Esophagus (tissue), 2 donors: ENCODE results near the gene ME3. TPM values are rescaled to one million over a fixed set of nuclear protein-coding genes. Genes with fewer than 3 reads are reported as not detected.

Experiments used
- H3K27ac ChIP-seq, 2 donors: one replicate each; pipeline ENCODE4 v1.5.1; 2013; ENCODE audit warnings: low read depth in 2 of 2, mild to moderate bottlenecking in 2 of 2, inconsistent platforms in 1 of 2, low read length in 1 of 2, moderate library complexity in 1 of 2
- H3K27me3 ChIP-seq, 2 donors: one replicate each; pipeline ENCODE4 v1.6.1; 2013; ENCODE audit warnings: low read length in 2 of 2, control low read depth in 1 of 2, mild to moderate bottlenecking in 1 of 2; ENCODE audit not compliant: insufficient read depth in 2 of 2, control insufficient read depth in 1 of 2
- H3K36me3 ChIP-seq, 2 donors: one replicate each; pipeline ENCODE4 v1.6.1; 2013; ENCODE audit warnings: low read length in 1 of 2; ENCODE audit not compliant: control insufficient read depth in 2 of 2, insufficient read depth in 2 of 2
- H3K4me1 ChIP-seq, 2 donors: one replicate each; pipeline ENCODE4 v1.6.1; 2013; ENCODE audit warnings: low read length in 1 of 2; ENCODE audit not compliant: control insufficient read depth in 2 of 2, insufficient read depth in 2 of 2
- H3K4me3 ChIP-seq, 2 donors: one replicate each; pipeline ENCODE4 v1.5.1; 2013; ENCODE audit warnings: low read length in 2 of 2, mild to moderate bottlenecking in 2 of 2, low read depth in 1 of 2, moderate library complexity in 1 of 2
- H3K9me3 ChIP-seq, 2 donors: one replicate each; pipeline ENCODE4 v1.6.1; 2013; ENCODE audit warnings: mild to moderate bottlenecking in 2 of 2, low read depth in 1 of 2, low read length in 1 of 2, moderate library complexity in 1 of 2; ENCODE audit not compliant: control insufficient read depth in 2 of 2, insufficient read depth in 1 of 2
- WGBS, 2 donors: extraction: QIAGEN DNeasy Blood & Tissue Kit; methylation state at CpG; one replicate each; pipeline ENCODE4 v1.1.7; 2013; 5-methylcytosine and 5-hydroxymethylcytosine counted together
- polyA plus RNA-seq, 2 donors: library from polyadenylated mRNA; stranded (reverse); fragments of 200-250 nt; gene quantifications; one replicate each; pipeline ENCODE4 v1.2.3, GENCODE V29; 2013
- donor health status: healthy with polysubstance abuse.
- donor health status: Bipolar disorder and iron deficiency.

ME3 gene
- polyA plus RNA-seq, 2 donors: 3.0 to 4.5 TPM

GRCh38 chr11:86459682-86460460 is 212.5 kb downstream of the ME3 start:
- no peak overlapping the region for H3K27ac ChIP-seq
- WGBS, 2 donors: 62 to 67% methylated on average over 3 of the region's 3 CpGs
- H3K4me1 ChIP-seq: peaks cover 0 to 4% of the 10 kb centered on the region in 2 donors

GRCh38 chr11:86459002-86459385 is 213.4 kb downstream of the ME3 start:
- Histone ChIP-seq H3K4me1 (peaks cover 0 to 4% of the 10 kb centered on the region in 2 donors), H3K27me3 (no peaks in the 10 kb centered on the region)
- 89% methylated on average over 1 of the region's 1 CpG for WGBS, 2 donors

More at GRCh38 chr11:86459682-86460460, 212.5 kb downstream of the ME3 start:
- H3K27me3 ChIP-seq: no peaks in the 10 kb centered on the region
- H3K36me3 ChIP-seq: no peaks in the 10 kb centered on the region
- H3K9me3 ChIP-seq: no peaks in the 10 kb centered on the region
- no peak overlapping the region for H3K4me3 ChIP-seq

GRCh38 chr11:86458294-86459001 is 214.0 kb downstream of the ME3 start:
- Histone ChIP-seq H3K4me3 (no peak overlapping the region), H3K27ac (no peak overlapping the region)

More at GRCh38 chr11:86459002-86459385, 213.4 kb downstream of the ME3 start:
- no peak overlapping the region for H3K4me3 ChIP-seq
- H3K9me3 ChIP-seq: no peaks in the 10 kb centered on the region
- no peak overlapping the region for H3K27ac ChIP-seq
- no peaks in the 10 kb centered on the region for H3K36me3 ChIP-seq

GRCh38 chr11:86456075-86456939 is 216.1 kb downstream of the ME3 start:
- Histone ChIP-seq H3K36me3 (no peaks in the 10 kb centered on the region), H3K27me3 (no peaks in the 10 kb centered on the region), H3K4me3 (no peak overlapping the region), H3K4me1 (peaks cover 0 to 4% of the 10 kb centered on the region in 2 donors), H3K9me3 (no peaks in the 10 kb centered on the region), H3K27ac (peak overlapping the region in 1 of 2 donors; percentile 22)
- 16 to 17% methylated on average over 9 of the region's 9 CpGs for WGBS, 2 donors

More at GRCh38 chr11:86458294-86459001, 214.0 kb downstream of the ME3 start:
- no peaks in the 10 kb centered on the region for H3K27me3 ChIP-seq
- peaks cover 0 to 4% of the 10 kb centered on the region in 2 donors for H3K4me1 ChIP-seq
- no peaks in the 10 kb centered on the region for H3K36me3 ChIP-seq
- no peaks in the 10 kb centered on the region for H3K9me3 ChIP-seq
- 74 to 79% methylated on average over 5 of the region's 5 CpGs for WGBS, 2 donors

GRCh38 chr11:86453290-86454030 is 219.0 kb downstream of the ME3 start:
- H3K4me1 ChIP-seq: peaks cover 0 to 1% of the 10 kb centered on the region in 2 donors
- no peaks in the 10 kb centered on the region for H3K9me3 ChIP-seq
- no peaks in the 10 kb centered on the region for H3K27me3 ChIP-seq
- no peak overlapping the region for H3K4me3 ChIP-seq
- H3K27ac ChIP-seq: no peak overlapping the region
- WGBS, 2 donors: 68 to 85% methylated on average over 2 of the region's 2 CpGs
- H3K36me3 ChIP-seq: no peaks in the 10 kb centered on the region

- no peak overlapping the region for H3K4me3 ChIP-seq
- no peaks in the 10 kb centered on the region for H3K27me3 ChIP-seq
- H3K9me3 ChIP-seq: no peaks in the 10 kb centered on the region
- H3K27ac ChIP-seq: no peak overlapping the region
- 74 to 89% methylated on average over 5 of the region's 5 CpGs for WGBS, 2 donors
- H3K4me1 ChIP-seq: no peaks in the 10 kb centered on the region
- peaks cover 0 to 2% of the 10 kb centered on the region in 2 donors for H3K36me3 ChIP-seq
Measured at GRCh38 chr11:86449993-86450629, 222.3 kb downstream of the ME3 start.

- peaks cover 0 to 2% of the 10 kb centered on the region in 2 donors for H3K36me3 ChIP-seq
- no peaks in the 10 kb centered on the region for H3K4me1 ChIP-seq
- H3K9me3 ChIP-seq: no peaks in the 10 kb centered on the region
- H3K4me3 ChIP-seq: no peak overlapping the region
- no peak overlapping the region for H3K27ac ChIP-seq
- 84 to 85% methylated on average over 3 of the region's 3 CpGs for WGBS, 2 donors
- no peaks in the 10 kb centered on the region for H3K27me3 ChIP-seq
Measured at GRCh38 chr11:86447763-86448480, 224.5 kb downstream of the ME3 start.

- Histone ChIP-seq H3K9me3 (no peaks in the 10 kb centered on the region), H3K27me3 (no peaks in the 10 kb centered on the region), H3K27ac (no peak overlapping the region), H3K4me3 (no peak overlapping the region), H3K36me3 (peaks cover 0 to 2% of the 10 kb centered on the region in 2 donors), H3K4me1 (no peaks in the 10 kb centered on the region)
- 94 to 95% methylated on average over 12 of the region's 12 CpGs for WGBS, 2 donors
Measured at GRCh38 chr11:86446924-86447285, 225.5 kb downstream of the ME3 start.
